ENCODE results near the gene SECTM1. TPM values are rescaled to one million over a fixed set of nuclear protein-coding genes. Genes with fewer than 3 reads are reported as not detected.
A peak's percentile ranks its signal among the peaks of the same experiment; 100 is the strongest.

The SECTM1 gene
- total and polyA plus RNA-seq, 9 of the 15 experiments (the other 6 are each of a cell fraction or from before 2014, with no cell fraction given): 0.11 to 0.46 (median 0.18) TPM; not detected in 6

GRCh38 chr17:82345151-82345976 lies 11.8 kb upstream of the SECTM1 start (continued):
- TF ChIP-seq, protein P1, sequence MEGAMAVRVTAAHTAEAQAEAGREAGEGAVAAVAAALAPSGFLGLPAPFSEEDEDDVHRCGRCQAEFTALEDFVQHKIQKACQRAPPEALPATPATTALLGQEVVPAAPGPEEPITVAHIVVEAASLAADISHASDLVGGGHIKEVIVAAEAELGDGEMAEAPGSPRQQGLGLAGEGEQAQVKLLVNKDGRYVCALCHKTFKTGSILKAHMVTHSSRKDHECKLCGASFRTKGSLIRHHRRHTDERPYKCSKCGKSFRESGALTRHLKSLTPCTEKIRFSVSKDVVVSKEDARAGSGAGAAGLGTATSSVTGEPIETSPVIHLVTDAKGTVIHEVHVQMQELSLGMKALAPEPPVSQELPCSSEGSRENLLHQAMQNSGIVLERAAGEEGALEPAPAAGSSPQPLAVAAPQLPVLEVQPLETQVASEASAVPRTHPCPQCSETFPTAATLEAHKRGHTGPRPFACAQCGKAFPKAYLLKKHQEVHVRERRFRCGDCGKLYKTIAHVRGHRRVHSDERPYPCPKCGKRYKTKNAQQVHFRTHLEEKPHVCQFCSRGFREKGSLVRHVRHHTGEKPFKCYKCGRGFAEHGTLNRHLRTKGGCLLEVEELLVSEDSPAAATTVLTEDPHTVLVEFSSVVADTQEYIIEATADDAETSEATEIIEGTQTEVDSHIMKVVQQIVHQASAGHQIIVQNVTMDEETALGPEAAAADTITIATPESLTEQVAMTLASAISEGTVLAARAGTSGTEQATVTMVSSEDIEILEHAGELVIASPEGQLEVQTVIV (CRISPR knock-in tag; IDR thresholded peaks at IDR 0.05; ENCODE audit: borderline replicate concordance): no peak
- TF ChIP-seq ZNF785 (CRISPR knock-in tag; IDR thresholded peaks at IDR 0.05): no peak
- TF ChIP-seq ZC3H8 (IDR thresholded peaks at IDR 0.05): no peak
- TF ChIP-seq RFX7 (CRISPR knock-in tag; IDR thresholded peaks at IDR 0.05): no peak
- TF ChIP-seq, protein P2, sequence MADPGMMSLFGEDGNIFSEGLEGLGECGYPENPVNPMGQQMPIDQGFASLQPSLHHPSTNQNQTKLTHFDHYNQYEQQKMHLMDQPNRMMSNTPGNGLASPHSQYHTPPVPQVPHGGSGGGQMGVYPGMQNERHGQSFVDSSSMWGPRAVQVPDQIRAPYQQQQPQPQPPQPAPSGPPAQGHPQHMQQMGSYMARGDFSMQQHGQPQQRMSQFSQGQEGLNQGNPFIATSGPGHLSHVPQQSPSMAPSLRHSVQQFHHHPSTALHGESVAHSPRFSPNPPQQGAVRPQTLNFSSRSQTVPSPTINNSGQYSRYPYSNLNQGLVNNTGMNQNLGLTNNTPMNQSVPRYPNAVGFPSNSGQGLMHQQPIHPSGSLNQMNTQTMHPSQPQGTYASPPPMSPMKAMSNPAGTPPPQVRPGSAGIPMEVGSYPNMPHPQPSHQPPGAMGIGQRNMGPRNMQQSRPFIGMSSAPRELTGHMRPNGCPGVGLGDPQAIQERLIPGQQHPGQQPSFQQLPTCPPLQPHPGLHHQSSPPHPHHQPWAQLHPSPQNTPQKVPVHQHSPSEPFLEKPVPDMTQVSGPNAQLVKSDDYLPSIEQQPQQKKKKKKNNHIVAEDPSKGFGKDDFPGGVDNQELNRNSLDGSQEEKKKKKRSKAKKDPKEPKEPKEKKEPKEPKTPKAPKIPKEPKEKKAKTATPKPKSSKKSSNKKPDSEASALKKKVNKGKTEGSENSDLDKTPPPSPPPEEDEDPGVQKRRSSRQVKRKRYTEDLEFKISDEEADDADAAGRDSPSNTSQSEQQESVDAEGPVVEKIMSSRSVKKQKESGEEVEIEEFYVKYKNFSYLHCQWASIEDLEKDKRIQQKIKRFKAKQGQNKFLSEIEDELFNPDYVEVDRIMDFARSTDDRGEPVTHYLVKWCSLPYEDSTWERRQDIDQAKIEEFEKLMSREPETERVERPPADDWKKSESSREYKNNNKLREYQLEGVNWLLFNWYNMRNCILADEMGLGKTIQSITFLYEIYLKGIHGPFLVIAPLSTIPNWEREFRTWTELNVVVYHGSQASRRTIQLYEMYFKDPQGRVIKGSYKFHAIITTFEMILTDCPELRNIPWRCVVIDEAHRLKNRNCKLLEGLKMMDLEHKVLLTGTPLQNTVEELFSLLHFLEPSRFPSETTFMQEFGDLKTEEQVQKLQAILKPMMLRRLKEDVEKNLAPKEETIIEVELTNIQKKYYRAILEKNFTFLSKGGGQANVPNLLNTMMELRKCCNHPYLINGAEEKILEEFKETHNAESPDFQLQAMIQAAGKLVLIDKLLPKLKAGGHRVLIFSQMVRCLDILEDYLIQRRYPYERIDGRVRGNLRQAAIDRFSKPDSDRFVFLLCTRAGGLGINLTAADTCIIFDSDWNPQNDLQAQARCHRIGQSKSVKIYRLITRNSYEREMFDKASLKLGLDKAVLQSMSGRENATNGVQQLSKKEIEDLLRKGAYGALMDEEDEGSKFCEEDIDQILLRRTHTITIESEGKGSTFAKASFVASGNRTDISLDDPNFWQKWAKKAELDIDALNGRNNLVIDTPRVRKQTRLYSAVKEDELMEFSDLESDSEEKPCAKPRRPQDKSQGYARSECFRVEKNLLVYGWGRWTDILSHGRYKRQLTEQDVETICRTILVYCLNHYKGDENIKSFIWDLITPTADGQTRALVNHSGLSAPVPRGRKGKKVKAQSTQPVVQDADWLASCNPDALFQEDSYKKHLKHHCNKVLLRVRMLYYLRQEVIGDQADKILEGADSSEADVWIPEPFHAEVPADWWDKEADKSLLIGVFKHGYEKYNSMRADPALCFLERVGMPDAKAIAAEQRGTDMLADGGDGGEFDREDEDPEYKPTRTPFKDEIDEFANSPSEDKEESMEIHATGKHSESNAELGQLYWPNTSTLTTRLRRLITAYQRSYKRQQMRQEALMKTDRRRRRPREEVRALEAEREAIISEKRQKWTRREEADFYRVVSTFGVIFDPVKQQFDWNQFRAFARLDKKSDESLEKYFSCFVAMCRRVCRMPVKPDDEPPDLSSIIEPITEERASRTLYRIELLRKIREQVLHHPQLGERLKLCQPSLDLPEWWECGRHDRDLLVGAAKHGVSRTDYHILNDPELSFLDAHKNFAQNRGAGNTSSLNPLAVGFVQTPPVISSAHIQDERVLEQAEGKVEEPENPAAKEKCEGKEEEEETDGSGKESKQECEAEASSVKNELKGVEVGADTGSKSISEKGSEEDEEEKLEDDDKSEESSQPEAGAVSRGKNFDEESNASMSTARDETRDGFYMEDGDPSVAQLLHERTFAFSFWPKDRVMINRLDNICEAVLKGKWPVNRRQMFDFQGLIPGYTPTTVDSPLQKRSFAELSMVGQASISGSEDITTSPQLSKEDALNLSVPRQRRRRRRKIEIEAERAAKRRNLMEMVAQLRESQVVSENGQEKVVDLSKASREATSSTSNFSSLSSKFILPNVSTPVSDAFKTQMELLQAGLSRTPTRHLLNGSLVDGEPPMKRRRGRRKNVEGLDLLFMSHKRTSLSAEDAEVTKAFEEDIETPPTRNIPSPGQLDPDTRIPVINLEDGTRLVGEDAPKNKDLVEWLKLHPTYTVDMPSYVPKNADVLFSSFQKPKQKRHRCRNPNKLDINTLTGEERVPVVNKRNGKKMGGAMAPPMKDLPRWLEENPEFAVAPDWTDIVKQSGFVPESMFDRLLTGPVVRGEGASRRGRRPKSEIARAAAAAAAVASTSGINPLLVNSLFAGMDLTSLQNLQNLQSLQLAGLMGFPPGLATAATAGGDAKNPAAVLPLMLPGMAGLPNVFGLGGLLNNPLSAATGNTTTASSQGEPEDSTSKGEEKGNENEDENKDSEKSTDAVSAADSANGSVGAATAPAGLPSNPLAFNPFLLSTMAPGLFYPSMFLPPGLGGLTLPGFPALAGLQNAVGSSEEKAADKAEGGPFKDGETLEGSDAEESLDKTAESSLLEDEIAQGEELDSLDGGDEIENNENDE (IDR thresholded peaks at IDR 0.05; ENCODE audit: low read depth, low read length): no peak
- TF ChIP-seq ZBTB43 (CRISPR knock-in tag; IDR thresholded peaks at IDR 0.05): peak; percentile 90
- TF ChIP-seq KHSRP (IDR thresholded peaks at IDR 0.05): peak; percentile 68; the same call in 1 of the 2 replicates
- no peak for TF ChIP-seq FIP1L1 (IDR thresholded peaks at IDR 0.05; ENCODE audit: low read depth, low read length, poor library complexity, severe bottlenecking)
- TF ChIP-seq FOXA1 (IDR thresholded peaks at IDR 0.05; ENCODE audit: borderline replicate concordance): no peak
- no peak for TF ChIP-seq DDX20 (tag; IDR thresholded peaks at IDR 0.05; ENCODE audit: low read depth)
- TF ChIP-seq L3MBTL2 (IDR thresholded peaks at IDR 0.05): peak; percentile 99
